Neuronal stem cell (in vitro differentiated cells): ENCODE results near the gene MTR.

Experiments used
- DNase-seq: peaks from one replicate; pipeline ENCODE4 v3.0.0-alpha.2; 2013; ENCODE audit warnings: low spot score
- H2AFZ ChIP-seq: one replicate; pipeline ENCODE4 v1.6.1; 2013; ENCODE audit warnings: mild to moderate bottlenecking, low read length, inconsistent platforms
- H2AK5ac ChIP-seq: 2 replicates; pipeline ENCODE4 v1.6.1; 2013; ENCODE audit warnings: low read depth, mild to moderate bottlenecking, inconsistent platforms, low read length, moderate library complexity, mixed read lengths
- H2BK120ac ChIP-seq: 2 replicates; pipeline ENCODE4 v1.6.1; 2013; ENCODE audit warnings: low read depth, mild to moderate bottlenecking, inconsistent platforms, low read length, moderate library complexity, mixed read lengths
- H2BK12ac ChIP-seq: one replicate; pipeline ENCODE4 v1.6.1; 2013; ENCODE audit warnings: low read length, inconsistent platforms
- H2BK15ac ChIP-seq: 2 replicates; pipeline ENCODE4 v1.6.1; 2013; ENCODE audit warnings: mild to moderate bottlenecking, low read length, inconsistent platforms, mixed read lengths
- H2BK5ac ChIP-seq: one replicate; pipeline ENCODE4 v1.6.1; 2013; ENCODE audit warnings: inconsistent platforms, mild to moderate bottlenecking, low read length, moderate library complexity
- H3K14ac ChIP-seq: one replicate; pipeline ENCODE4 v1.6.1; 2013; ENCODE audit warnings: low read length, inconsistent platforms
- H3K18ac ChIP-seq: 2 replicates; pipeline ENCODE4 v1.6.1; 2013; ENCODE audit warnings: low read length, inconsistent platforms
- H3K23ac ChIP-seq: 2 replicates; pipeline ENCODE4 v1.6.1; 2013; ENCODE audit warnings: low read depth, mild to moderate bottlenecking, mixed read lengths, low read length, inconsistent platforms; ENCODE audit not compliant: poor library complexity
- H3K27ac ChIP-seq: replicated peaks from 3 replicates; pipeline ENCODE4 v1.5.1; 2013; ENCODE audit warnings: low read length, inconsistent platforms
- H3K27me3 ChIP-seq, 3 experiments: 2 replicates each; pipeline ENCODE4 v1.6.1; 2013; ENCODE audit warnings: low read length in 3 of 3, mild to moderate bottlenecking in 2 of 3, inconsistent platforms in 1 of 3, low read depth in 1 of 3, mixed read lengths in 1 of 3, moderate library complexity in 1 of 3; ENCODE audit not compliant: control insufficient read depth in 3 of 3, insufficient read depth in 3 of 3
- H3K36me3 ChIP-seq, 2 donors: replicated peaks in 1 of 2; 2 replicates each; pipeline ENCODE4 v1.6.1; 2013; ENCODE audit warnings: low read length in 2 of 2; ENCODE audit not compliant: control insufficient read depth in 2 of 2, insufficient read depth in 2 of 2
- H3K4ac ChIP-seq: 2 replicates; pipeline ENCODE4 v1.6.1; 2013; ENCODE audit warnings: inconsistent platforms, mild to moderate bottlenecking, low read length, moderate library complexity
- H3K4me1 ChIP-seq, 2 donors: 1 replicate in 1 of 2; 2 replicates in 1 of 2; pipeline ENCODE4 v1.6.1; 2013; ENCODE audit warnings: low read length in 2 of 2, low read depth in 1 of 2; ENCODE audit not compliant: control insufficient read depth in 2 of 2, insufficient read depth in 1 of 2
- H3K4me2 ChIP-seq: one replicate; pipeline ENCODE4 v1.6.1; 2013; ENCODE audit warnings: mild to moderate bottlenecking, low read length, inconsistent platforms; ENCODE audit not compliant: insufficient read depth, poor library complexity, severe bottlenecking
- H3K4me3 ChIP-seq, 2 donors: 2 replicates each; pipeline ENCODE4 v1.5.1; 2013; ENCODE audit warnings: low read length in 2 of 2, mild to moderate bottlenecking in 2 of 2, inconsistent platforms in 1 of 2, moderate library complexity in 1 of 2
- H3K79me1 ChIP-seq: one replicate; pipeline ENCODE4 v1.6.1; 2013; ENCODE audit warnings: low read depth, mild to moderate bottlenecking, inconsistent platforms, low read length, moderate library complexity
- H3K9ac ChIP-seq: one replicate; pipeline ENCODE4 v1.6.1; 2013; ENCODE audit warnings: mild to moderate bottlenecking, low read depth, low read length, inconsistent platforms; ENCODE audit not compliant: poor library complexity
- H3K9me3 ChIP-seq, 2 donors: replicated peaks in 1 of 2; 2 replicates each; pipeline versions ENCODE3 to v1.6.1; 2013; ENCODE audit warnings: low read length in 2 of 2, mild to moderate bottlenecking in 2 of 2, inconsistent platforms in 1 of 2, low read depth in 1 of 2, mixed read lengths in 1 of 2, moderate library complexity in 1 of 2; ENCODE audit not compliant: control insufficient read depth in 2 of 2, insufficient read depth in 1 of 2
- H4K8ac ChIP-seq: one replicate; pipeline ENCODE4 v1.6.1; 2013; ENCODE audit warnings: low read depth, mild to moderate bottlenecking, inconsistent platforms, low read length, moderate library complexity
- H4K91ac ChIP-seq: one replicate; pipeline ENCODE4 v1.6.1; 2013; ENCODE audit warnings: low read length, low read depth, mild to moderate bottlenecking, inconsistent platforms; ENCODE audit not compliant: poor library complexity
- WGBS, 2 donors: extraction: QIAGEN DNeasy Blood & Tissue Kit; methylation state at CpG; one replicate each; pipeline ENCODE4 v1.1.7; 2013; ENCODE audit warnings: missing lambda C conversion rate in 2 of 2, mixed read lengths in 1 of 2; ENCODE audit not compliant: insufficient read length in 2 of 2, insufficient replicate concordance in 1 of 2; ENCODE audit errors: extremely low coverage in 2 of 2; 5-methylcytosine and 5-hydroxymethylcytosine counted together

Gene MTR

GRCh38 chr1:236773919-236774318 is 21.2 kb upstream of the MTR start:
- Histone ChIP-seq H3K4me1 (no peaks in the 10 kb centered on the region), H3K79me1 (no peaks in the 10 kb centered on the region), H3K4ac (no peak overlapping the region), H3K23ac (no peak overlapping the region), H4K91ac (no peak overlapping the region), H3K4me3 (no peak overlapping the region), H3K18ac (no peak overlapping the region), H3K27ac (no peak overlapping the region), H2BK12ac (no peak overlapping the region), H2AK5ac (no peak overlapping the region), H3K14ac (no peak overlapping the region), H3K36me3 (no peaks in the 10 kb centered on the region), H3K4me2 (no peak overlapping the region), H2BK120ac (no peak overlapping the region), H3K9ac (no peak overlapping the region), H2BK15ac (no peak overlapping the region), H4K8ac (no peak overlapping the region), H2AFZ (no peak overlapping the region), H3K27me3 (no peaks in the 10 kb centered on the region), H3K9me3 (no peaks in the 10 kb centered on the region), H2BK5ac (no peak overlapping the region)
- no peak for DNase-seq
- WGBS, 2 donors = no CpG with 5 or more reads among the region's 3 CpGs

GRCh38 chr1:236774926-236775325 is 20.2 kb upstream of the MTR start:
- no peaks in the 10 kb centered on the region for H3K79me1 ChIP-seq
- no peaks in the 10 kb centered on the region for H3K9me3 ChIP-seq
- no CpG with 5 or more reads among the region's 3 CpGs for WGBS, 2 donors
- H3K4me2 ChIP-seq = no peak overlapping the region
- no peak overlapping the region for H2AFZ ChIP-seq
- H3K9ac ChIP-seq = no peak overlapping the region
- no peak overlapping the region for H2BK12ac ChIP-seq
- no peak overlapping the region for H3K4me3 ChIP-seq
- no peak for DNase-seq
- H2BK15ac ChIP-seq = no peak overlapping the region
- no peak overlapping the region for H3K23ac ChIP-seq
- no peaks in the 10 kb centered on the region for H3K27me3 ChIP-seq
- no peaks in the 10 kb centered on the region for H3K36me3 ChIP-seq
- no peak overlapping the region for H3K4ac ChIP-seq
- no peak overlapping the region for H4K91ac ChIP-seq
- H3K18ac ChIP-seq = no peak overlapping the region
- H3K14ac ChIP-seq = no peak overlapping the region
- no peak overlapping the region for H4K8ac ChIP-seq
- H2BK5ac ChIP-seq = no peak overlapping the region
- H2AK5ac ChIP-seq = no peak overlapping the region
- no peaks in the 10 kb centered on the region for H3K4me1 ChIP-seq
- no peak overlapping the region for H2BK120ac ChIP-seq
- no peak overlapping the region for H3K27ac ChIP-seq

GRCh38 chr1:236779312-236779711 is 15.8 kb upstream of the MTR start:
- Histone ChIP-seq H2AFZ (no peak overlapping the region), H3K23ac (no peak overlapping the region), H4K8ac (no peak overlapping the region), H2BK120ac (no peak overlapping the region), H2BK15ac (no peak overlapping the region), H3K9me3 (no peaks in the 10 kb centered on the region), H2AK5ac (no peak overlapping the region), H2BK5ac (no peak overlapping the region), H3K4me3 (no peak overlapping the region), H3K4me1 (no peaks in the 10 kb centered on the region), H3K36me3 (no peaks in the 10 kb centered on the region), H3K4me2 (no peak overlapping the region), H2BK12ac (no peak overlapping the region), H3K18ac (no peak overlapping the region), H3K27ac (no peak overlapping the region), H3K79me1 (no peaks in the 10 kb centered on the region), H4K91ac (no peak overlapping the region), H3K4ac (no peak overlapping the region), H3K9ac (no peak overlapping the region), H3K27me3 (no peaks in the 10 kb centered on the region), H3K14ac (no peak overlapping the region)
- no CpG with 5 or more reads among the region's 2 CpGs for WGBS, 2 donors
- DNase-seq = no peak

- Histone ChIP-seq H3K18ac (no peak overlapping the region), H3K36me3 (no peaks in the 10 kb centered on the region), H3K14ac (no peak overlapping the region), H4K91ac (no peak overlapping the region), H3K9me3 (no peaks in the 10 kb centered on the region), H2AK5ac (no peak overlapping the region), H3K27ac (no peak overlapping the region), H3K4ac (no peak overlapping the region), H4K8ac (no peak overlapping the region), H3K4me3 (peak overlapping the region in 1 of 2 donors; percentile 63), H2BK12ac (peak overlapping the region; percentile 58), H2AFZ (no peak overlapping the region), H3K9ac (no peak overlapping the region), H3K27me3 (peaks cover 0 to 3% (median 0%) of the 10 kb centered on the region in 3 experiments), H3K4me1 (no peaks in the 10 kb centered on the region), H3K4me2 (no peak overlapping the region), H2BK120ac (no peak overlapping the region), H3K23ac (no peak overlapping the region), H2BK15ac (no peak overlapping the region), H2BK5ac (no peak overlapping the region), H3K79me1 (no peaks in the 10 kb centered on the region)
- no peak for DNase-seq
- WGBS, 2 donors = no CpG with 5 or more reads among the region's 2 CpGs
Measured at GRCh38 chr1:236785477-236785876, 9.6 kb upstream of the MTR start.
